ENCODE measurements around the gene ANO2. TPM values are rescaled to one million over a fixed set of nuclear protein-coding genes. Genes with fewer than 3 reads are reported as not detected.

Gene ANO2
- total and polyA plus RNA-seq, 2 donors (not counting 3 experiments of a cell fraction or from before 2014, with no cell fraction given): 15.4 to 65.0 TPM

- H3K9me3 ChIP-seq (replicated peaks; ENCODE audit: control insufficient read depth, insufficient read depth, low read length): no peaks in the 10 kb centered on the region
- no peak overlapping the region for H3K4me2 ChIP-seq (ENCODE audit: insufficient read depth, low read length)
- H3K9me1 ChIP-seq (replicated peaks; ENCODE audit: control insufficient read depth, extremely low read depth, insufficient read depth, low read length): no peaks in the 10 kb centered on the region
- H4K20me1 ChIP-seq (replicated peaks; ENCODE audit: control insufficient read depth, extremely low read depth, insufficient read depth, low read length): no peaks in the 10 kb centered on the region
- H3K4me1 ChIP-seq (ENCODE audit: control insufficient read depth, extremely low read depth, insufficient read depth, low read length): peaks cover 30% of the 10 kb centered on the region
- H3K27ac ChIP-seq (ENCODE audit: insufficient read depth, low read depth, low read length): no peak overlapping the region
- TF ChIP-seq MYC (IDR thresholded peaks at IDR 0.05; ENCODE audit: low read depth, low read length): no peak
- TF ChIP-seq CTCF (IDR thresholded peaks at IDR 0.05; ENCODE audit: extremely low read depth in 1 of 2, insufficient read depth in 1 of 2, low read depth in 1 of 2, low read length in 2 of 2): no peak
- TF ChIP-seq MAX (IDR thresholded peaks at IDR 0.05; ENCODE audit: insufficient read depth, insufficient read length): no peak
- TF ChIP-seq GATA2 (IDR thresholded peaks at IDR 0.05; ENCODE audit: insufficient read depth, insufficient read length, low read depth, low read length): no peak
- TF ChIP-seq EZH2 (IDR thresholded peaks at IDR 0.05; ENCODE audit: borderline replicate concordance, low read depth, low read length, severe bottlenecking): no peak
- no peak for TF ChIP-seq FOS (IDR thresholded peaks at IDR 0.05; ENCODE audit: borderline replicate concordance, insufficient read depth, low read length)
- no peak for TF ChIP-seq JUN (IDR thresholded peaks at IDR 0.05; ENCODE audit: borderline replicate concordance, insufficient read depth, insufficient read length, low read depth)
- no peak for TF ChIP-seq POLR2A (IDR thresholded peaks at IDR 0.05; ENCODE audit: low read depth, low read length)
- TF ChIP-seq POLR2AphosphoS5 (IDR thresholded peaks at IDR 0.05; ENCODE audit: insufficient read depth, low read depth, low read length): no peak
- H2AFZ ChIP-seq (ENCODE audit: low read depth, low read length): no peak overlapping the region
- ChIA-PET POLR2A (no interaction called here), CTCF (no interaction called here)
- H3K9ac ChIP-seq (replicated peaks; ENCODE audit: extremely low read depth, insufficient read depth, low read length): no peak overlapping the region
- no peak for DNase-seq (ENCODE audit: low read depth, low spot score)
- intact Hi-C loops (cut with micrococcal nuclease): no loop called here
- peaks cover 3 to 17% of the 10 kb centered on the region in 2 experiments for H3K36me3 ChIP-seq (ENCODE audit: control insufficient read depth in 2 of 2, extremely low read depth in 1 of 2, insufficient read depth in 2 of 2, low read length in 2 of 2)
- FAIRE-seq: no peak
- H3K27me3 ChIP-seq (ENCODE audit: control insufficient read depth in 2 of 2, insufficient read depth in 2 of 2, low read length in 2 of 2): no peaks in the 10 kb centered on the region
- H3K4me3 ChIP-seq (replicated peaks in 1 of 3; ENCODE audit: insufficient read depth in 1 of 3, low read depth in 1 of 3, low read length in 3 of 3): no peak overlapping the region
- dilution Hi-C loops (cut with MboI; ENCODE audit: extremely low pct_ligation_motif_present, low sequenced_read_pairs): no loop called here
- no peaks in the 10 kb centered on the region for H3K79me2 ChIP-seq (ENCODE audit: control insufficient read depth, insufficient read depth, low read length)
- no TSS peak for BruUV-seq (replicated peaks)
These were observed 354.7 kb downstream of the ANO2 start for GRCh38 chr12:5590316-5590715.
